Metanephros (tissue), 2 donors: ENCODE data around the gene FARSA. TPM values are rescaled to one million over a fixed set of nuclear protein-coding genes. Genes with fewer than 3 reads are reported as not detected.

Source experiments
- small RNA-seq: library from RNA; depleted of rRNA; stranded (forward); fragments of <200 nt; gene quantifications from one replicate; pipeline ENCODE3, GENCODE V24; 2014; ENCODE audit warnings: low replicate concordance
- total RNA-seq: library from RNA; depleted of rRNA; stranded (reverse); fragments of >200 nt; gene quantifications from one replicate; pipeline ENCODE4 v1.2.3, GENCODE V29; 2014

Gene FARSA
- total RNA-seq, result 49.1 TPM

DNA sequence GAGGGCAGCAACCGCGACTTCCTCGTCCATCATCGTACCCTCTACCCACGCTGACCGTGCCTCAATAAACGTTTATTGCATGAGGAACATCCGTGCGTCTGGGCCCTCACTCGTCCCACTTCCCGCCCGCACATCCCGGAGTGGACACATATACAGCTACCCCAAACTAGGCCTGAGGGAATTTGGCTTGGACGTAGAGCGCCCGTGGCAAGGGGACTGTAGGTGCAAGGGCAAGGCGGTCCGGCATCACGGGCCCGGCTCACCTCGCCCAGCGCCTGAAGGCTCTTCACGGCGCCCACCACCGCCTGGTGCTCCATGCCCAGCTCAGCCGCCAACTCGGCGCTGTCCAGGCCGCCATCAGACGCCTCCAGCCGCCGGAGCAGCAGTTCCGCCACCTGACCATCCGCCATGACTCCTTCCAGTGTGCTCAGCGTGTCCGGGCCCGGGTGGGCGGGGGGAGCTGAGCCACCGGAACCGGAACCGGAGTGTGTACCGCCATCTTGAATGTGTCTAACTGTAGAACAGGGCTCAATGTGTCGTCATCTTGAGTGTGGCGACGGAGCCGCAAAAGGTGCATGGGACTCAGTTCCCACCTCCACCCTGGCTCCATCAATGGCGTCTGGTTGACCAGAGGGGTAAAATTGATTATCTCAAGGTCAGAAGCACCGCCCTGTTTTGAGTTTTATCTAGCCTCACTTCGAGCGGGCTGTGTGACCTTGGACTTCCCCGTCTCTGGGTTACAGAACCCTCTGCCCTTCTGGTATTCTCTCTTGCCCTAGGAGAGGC, at the start of gene FARSA:
FARSA (minus strand) TSS at position 425 of the 786 bp plus-strand sequence; CDS start at position 410, 15 bp downstream.

DNA sequence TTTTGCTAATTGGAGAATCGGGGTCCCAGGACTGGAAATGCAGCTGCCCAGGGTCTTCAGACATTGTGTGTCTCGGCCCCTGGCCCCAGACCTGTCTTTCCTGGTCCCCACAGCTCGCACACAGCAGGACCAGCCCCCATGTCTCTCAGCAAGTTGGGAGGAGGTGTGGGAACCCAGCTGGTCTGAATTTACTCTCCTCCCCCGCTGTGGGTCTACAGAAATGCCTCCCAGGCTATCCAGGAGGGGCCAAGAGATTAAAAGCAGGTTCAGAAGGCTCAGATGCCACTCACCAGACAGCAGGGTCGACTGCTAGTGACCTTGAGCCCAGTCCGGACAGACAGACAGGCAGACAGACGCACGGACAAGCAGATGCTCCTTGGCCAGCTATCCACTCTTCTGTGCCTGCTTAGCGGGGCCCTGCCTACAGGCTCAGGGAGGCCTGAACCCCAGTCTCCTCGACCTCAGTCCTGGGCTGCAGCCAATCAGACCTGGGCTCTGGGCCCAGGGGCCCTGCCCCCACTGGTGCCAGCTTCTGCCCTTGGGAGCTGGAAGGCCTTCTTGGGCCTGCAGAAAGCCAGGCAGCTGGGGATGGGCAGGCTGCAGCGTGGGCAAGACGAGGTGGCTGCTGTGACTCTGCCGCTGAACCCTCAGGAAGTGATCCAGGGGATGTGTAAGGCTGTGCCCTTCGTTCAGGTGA, 35.9 kb upstream of the FARSA start, which contains the start of gene DAND5:
DAND5 (plus strand) TSS at position 285 of the 697 bp plus-strand sequence; CDS start at position 370, 85 bp downstream.

DNA sequence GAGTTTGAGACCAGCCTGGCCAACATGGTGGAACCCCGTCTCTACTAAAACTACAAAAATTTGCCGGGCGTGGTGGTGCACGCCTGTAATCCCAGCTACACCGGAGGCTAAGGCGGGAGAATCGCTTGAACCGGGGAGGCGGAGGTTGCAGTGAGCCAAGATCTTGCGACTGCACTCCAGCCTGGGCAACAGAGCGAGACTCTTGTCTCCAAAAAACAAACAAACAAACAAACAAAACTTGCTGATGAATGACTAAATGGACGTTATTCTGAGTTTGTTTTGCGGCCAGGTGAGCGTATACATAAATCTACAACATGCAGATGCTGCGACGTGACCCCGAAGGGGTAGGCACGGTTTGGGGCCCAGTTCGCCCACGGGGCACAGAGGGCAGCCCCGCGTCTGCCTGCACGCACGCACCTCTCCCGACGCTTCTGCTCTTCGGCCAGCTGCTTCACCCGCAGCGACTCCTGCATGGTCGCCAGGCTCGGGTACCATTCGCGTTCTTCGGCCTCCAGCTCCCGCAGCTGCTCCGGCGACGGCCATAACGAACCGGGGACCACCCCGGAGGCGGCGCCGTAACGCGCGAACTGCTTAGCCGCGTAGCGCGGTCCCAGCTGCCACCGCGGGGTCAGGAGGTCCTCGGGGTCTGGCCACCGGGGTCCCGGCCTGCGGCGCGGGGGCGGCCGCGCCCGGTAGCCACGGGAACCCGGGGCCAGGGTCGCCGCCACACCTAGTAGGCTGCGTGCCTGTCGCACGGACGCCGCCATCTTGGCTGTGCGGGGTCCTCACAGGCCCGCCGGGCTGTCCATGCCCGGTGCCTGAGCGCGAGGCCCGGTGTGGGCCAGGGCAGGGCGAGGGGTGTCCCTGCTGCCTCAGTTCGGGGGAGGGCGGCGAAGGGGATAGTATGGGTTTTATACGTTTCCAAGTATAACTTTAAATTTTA, 23.2 kb upstream of the FARSA start, which contains the start of gene GADD45GIP1:
GADD45GIP1 (minus strand) TSS at position 778 of the 943 bp plus-strand sequence; CDS start at position 767, 11 bp downstream.

DNA sequence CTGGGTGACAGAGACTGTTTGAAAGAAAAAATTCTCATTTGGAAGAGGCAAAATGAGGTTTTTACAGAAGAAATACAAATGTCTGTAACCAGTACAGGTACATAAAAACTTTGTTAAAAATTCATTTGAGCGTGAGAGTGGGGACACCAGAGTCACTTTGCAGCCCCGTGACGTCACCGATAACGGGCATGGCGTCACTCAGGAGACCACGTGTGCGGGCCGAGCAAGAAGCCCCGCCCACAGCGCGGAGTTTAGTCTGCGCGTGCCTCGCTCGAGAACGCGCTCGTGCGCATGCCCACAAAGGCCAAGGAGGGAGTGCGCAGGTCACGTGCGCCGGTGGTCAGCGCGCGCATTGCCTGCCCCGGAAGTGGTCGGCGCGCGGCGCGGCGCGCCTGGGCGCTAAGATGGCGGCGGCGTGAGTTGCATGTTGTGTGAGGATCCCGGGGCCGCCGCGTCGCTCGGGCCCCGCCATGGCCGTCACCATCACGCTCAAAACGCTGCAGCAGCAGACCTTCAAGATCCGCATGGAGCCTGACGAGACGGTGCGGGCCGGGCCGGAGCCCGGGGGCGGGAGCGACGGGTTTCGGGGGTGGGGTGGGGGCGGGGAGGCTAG, 12.1 kb upstream of the FARSA start, which contains the start of gene RAD23A:
RAD23A (plus strand) TSS at position 384 of the 613 bp plus-strand sequence; CDS start at position 471, 87 bp downstream.

DNA sequence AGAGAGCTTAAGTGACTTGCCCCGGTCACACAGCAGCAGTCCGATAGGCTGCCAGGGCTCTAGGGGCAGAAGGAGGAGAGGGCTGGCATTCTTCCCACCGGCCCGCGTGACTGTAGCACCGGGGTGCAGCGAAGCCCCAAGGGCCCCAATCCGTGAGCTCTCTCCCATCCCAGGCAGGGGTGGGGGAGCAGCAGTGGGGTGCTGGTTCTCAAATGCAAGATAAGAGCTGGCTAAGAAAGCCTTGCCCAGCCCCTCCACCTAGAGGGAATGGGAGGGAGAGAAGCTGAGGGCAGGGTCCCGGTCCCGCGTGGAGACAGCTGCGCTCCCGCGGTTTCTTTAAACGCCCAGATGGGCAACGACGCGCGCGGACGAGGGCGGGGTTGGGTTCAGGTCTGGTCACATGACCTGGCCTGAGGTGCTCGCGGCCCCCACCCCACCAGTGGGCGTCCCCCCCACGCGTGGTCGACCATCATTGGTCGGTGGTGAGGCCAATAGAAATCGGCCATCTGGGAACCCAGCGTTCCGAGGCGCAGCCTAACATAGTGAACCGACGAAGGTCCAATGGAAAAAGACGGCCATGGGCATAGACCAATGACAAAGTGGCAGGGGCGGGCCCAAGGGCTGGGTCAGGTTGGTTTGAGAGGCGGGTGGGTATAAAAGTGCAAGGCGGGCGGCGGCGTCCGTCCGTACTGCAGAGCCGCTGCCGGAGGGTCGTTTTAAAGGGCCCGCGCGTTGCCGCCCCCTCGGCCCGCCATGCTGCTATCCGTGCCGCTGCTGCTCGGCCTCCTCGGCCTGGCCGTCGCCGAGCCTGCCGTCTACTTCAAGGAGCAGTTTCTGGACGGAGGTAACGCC, 4.6 kb upstream of the FARSA start, which contains the start of gene CALR:
CALR (plus strand) TSS at position 683 of the 852 bp plus-strand sequence; CDS start at position 754, 71 bp downstream.

DNA sequence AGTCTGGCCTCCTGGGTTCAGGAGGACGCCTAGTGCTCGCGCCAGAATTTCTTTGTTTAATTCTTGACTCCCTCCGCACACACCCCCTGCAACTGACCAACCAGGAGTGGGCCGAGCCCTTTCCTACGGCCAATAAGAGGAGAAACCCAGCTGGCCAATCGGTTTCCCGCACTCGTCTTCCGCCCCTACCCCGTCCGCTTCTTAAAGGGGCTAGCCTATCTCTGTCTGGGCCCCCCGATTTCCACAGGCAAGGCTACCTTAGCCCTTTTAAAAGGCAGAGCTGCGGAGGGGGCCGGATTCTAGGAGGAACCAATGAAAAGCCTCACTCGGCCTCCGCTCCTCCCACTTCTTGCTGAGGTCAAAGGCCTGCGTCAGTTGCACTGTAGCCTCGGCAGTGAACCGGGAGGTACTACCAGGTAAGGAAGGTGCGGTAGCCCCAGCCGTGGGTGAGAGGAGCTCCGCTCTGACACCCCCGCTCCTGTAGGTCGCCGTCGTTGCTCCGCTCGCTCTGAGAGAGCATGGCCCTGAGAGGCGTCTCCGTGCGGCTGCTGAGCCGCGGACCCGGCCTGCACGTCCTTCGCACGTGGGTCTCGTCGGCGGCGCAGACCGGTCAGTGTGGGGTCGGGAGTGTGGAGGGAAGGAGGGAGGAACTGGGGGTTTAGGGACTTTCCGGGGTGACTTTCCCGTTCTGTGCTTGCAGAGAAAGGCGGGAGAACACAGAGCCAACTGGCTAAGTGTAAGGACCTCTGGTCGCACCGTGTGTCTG, 42.5 kb downstream of the FARSA start, which contains the start of gene GCDH:
GCDH (plus strand) TSS at position 374 of the 766 bp plus-strand sequence; CDS start at position 519, 145 bp downstream.

DNA sequence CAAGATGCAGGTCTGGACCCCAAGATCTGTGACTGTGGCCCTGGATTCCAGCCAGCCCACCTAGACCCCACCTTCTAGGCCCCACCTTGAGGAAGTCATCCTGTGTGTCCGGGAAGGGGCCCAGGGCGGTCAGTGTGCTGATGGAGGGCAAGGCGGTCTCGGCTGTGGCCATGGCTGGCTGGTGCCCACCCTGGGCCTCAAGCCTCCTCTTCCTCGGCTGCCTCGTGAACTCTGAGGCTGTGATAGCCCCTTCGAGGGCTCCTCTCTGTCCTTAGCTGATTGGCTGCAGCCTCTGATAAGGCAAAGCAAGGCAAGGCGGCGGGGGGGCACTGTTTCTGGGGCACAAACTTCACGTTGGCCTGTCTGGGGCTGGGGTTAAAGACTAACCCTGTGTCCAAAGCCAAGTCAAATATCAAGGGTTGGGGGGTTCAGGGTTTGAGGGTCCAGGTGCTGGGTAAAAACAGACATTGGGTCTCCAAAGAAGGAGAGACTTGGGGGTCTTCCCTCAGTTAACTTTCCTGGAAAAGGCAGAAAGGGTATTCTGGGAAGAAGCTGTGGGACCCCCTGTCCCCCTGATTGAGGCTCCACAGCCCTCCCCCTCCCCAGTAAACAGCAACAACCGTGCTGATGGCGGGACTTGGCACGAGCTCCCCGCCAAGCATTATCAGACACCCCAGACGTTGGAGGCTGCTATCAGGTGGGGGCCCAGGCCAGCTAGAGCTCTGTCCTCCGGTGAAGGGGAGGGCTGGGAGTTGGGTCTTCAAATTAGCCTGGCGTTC, 46.4 kb downstream of the FARSA start, which contains the start of gene KLF1:
KLF1 (minus strand) TSS at position 233 of the 779 bp plus-strand sequence; CDS start at position 172, 61 bp downstream.

DNA sequence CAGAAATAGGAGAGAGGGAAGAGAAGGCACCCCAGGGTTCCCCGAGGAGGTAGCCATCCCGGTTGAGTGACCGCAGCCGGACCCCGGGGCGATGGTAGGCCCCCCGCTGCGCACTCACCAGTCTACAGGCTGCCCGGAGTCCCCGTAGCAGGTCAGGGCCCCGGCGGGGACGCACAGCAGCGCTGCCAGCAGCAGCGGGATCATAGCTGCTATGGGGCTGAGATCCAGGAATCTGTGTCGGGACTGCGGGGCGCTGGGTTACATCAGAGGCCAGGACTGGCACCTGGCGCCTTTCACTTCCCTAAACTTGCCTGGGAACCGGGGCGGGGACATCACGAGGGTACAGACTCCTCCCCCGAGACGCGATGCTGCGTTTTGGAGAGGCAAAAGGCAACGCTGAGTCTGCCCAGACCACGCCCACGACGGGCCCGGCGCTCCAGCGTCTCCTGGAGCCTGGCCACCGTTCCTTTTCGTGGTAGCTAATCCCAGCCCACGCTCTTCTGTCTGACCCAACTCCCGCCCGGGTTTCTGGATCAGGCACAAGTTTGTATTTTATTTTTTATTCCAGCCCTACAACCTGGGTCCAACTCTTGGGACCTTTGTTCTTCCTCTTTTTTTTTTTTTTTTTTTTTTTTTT, 52.2 kb downstream of the FARSA start, which contains the start of gene DNASE2:
DNASE2 (minus strand) TSS at position 278 of the 637 bp plus-strand sequence; CDS start at position 204, 74 bp downstream.

Small RNAs within 50 kb of the gene (small RNA-seq; reads per million reads assigned to genes)
- gene MIR5695 (0.16 reads per million), gene MIR6515 (not detected)

Other genes with a start within 250 kb of the FARSA start
- gene GNG14, start 245.7 kb downstream of the FARSA start, total RNA-seq, result not detected
- 13.4 TPM for gene FBXW9, start 237.1 kb downstream of the FARSA start, total RNA-seq
- gene TNPO2, start 209.8 kb downstream of the FARSA start, total RNA-seq, result 75.0 TPM
- 87.8 TPM for gene TRIR, start 199.0 kb downstream of the FARSA start, total RNA-seq
- gene GET3, start 196.2 kb downstream of the FARSA start, total RNA-seq, result 48.2 TPM
- not detected for gene BEST2, start 181.9 kb downstream of the FARSA start, total RNA-seq
- gene HOOK2, start 158.2 kb downstream of the FARSA start, total RNA-seq, result 55.4 TPM
- 219 TPM for gene JUNB, start 142.2 kb downstream of the FARSA start, total RNA-seq
- gene PRDX2, start 131.9 kb downstream of the FARSA start, total RNA-seq, result 324 TPM
- gene THSD8, start 131.6 kb downstream of the FARSA start, total RNA-seq, result not detected
- gene RNASEH2A, start 127.1 kb downstream of the FARSA start, total RNA-seq, result 14.4 TPM
- not detected for gene RTBDN, start 99.1 kb downstream of the FARSA start, total RNA-seq
- 1.1 TPM for gene MAST1, start 95.2 kb downstream of the FARSA start, total RNA-seq
- gene DNASE2, start 52.3 kb downstream of the FARSA start, total RNA-seq, result 15.4 TPM
- 7.1 TPM for gene KLF1, start 46.5 kb downstream of the FARSA start, total RNA-seq
- gene GCDH, start 42.6 kb downstream of the FARSA start, total RNA-seq, result 45.0 TPM
- 1.4 TPM for gene SYCE2, start 14.4 kb downstream of the FARSA start, total RNA-seq
- gene CALR, start 4.9 kb upstream of the FARSA start, total RNA-seq, result 525 TPM
- 77.2 TPM for gene RAD23A, start 12.2 kb upstream of the FARSA start, total RNA-seq
- gene GADD45GIP1, start 23.5 kb upstream of the FARSA start, total RNA-seq, result 19.3 TPM
- not detected for gene DAND5, start 35.9 kb upstream of the FARSA start, total RNA-seq
- 48.9 TPM for gene NFIX, start 61.8 kb upstream of the FARSA start, total RNA-seq
- gene LYL1, start 169.1 kb upstream of the FARSA start, total RNA-seq, result 24.1 TPM
- 28.3 TPM for gene TRMT1, start 183.0 kb upstream of the FARSA start, total RNA-seq
- 20.8 TPM for gene NACC1, start 184.6 kb upstream of the FARSA start, total RNA-seq
- 49.5 TPM for gene STX10, start 216.7 kb upstream of the FARSA start, total RNA-seq
- 62.4 TPM for gene IER2, start 216.7 kb upstream of the FARSA start, total RNA-seq